MM.1S (cell line): ENCODE measurements around the gene SARS1.

ENCODE experiments used
- DNase-seq: peaks from one replicate; pipeline ENCODE4 v3.0.0-alpha.2; 2015
- H2AFZ ChIP-seq: fragments of 300-600 bp; sonication (generic); 2 replicates; pipeline ENCODE4 v1.6.0; 2016; ENCODE audit warnings: antibody characterized with exemption, low read length
- H3F3A ChIP-seq: fragments of 300-600 bp; sonication (generic); 2 replicates; pipeline ENCODE4 v1.6.1; 2016; ENCODE audit warnings: mild to moderate bottlenecking, antibody characterized with exemption, low read length, moderate library complexity, mixed read lengths; ENCODE audit not compliant: insufficient read depth
- H3K27ac ChIP-seq: fragments of 300-600 bp; sonication (generic); 2 replicates; pipeline ENCODE4 v1.5.1; 2016; ENCODE audit warnings: mild to moderate bottlenecking, low read length
- H3K27me3 ChIP-seq: fragments of 300-600 bp; sonication (generic); replicated peaks from 2 replicates; pipeline ENCODE4 v1.6.0; 2016; ENCODE audit warnings: low read length; ENCODE audit not compliant: insufficient read depth
- H3K36me3 ChIP-seq: fragments of 300-600 bp; sonication (generic); replicated peaks from 2 replicates; pipeline ENCODE4 v1.6.1; 2016; ENCODE audit warnings: mild to moderate bottlenecking, low read length, mixed read lengths; ENCODE audit not compliant: insufficient read depth
- H3K4me1 ChIP-seq: fragments of 300-600 bp; sonication (generic); 2 replicates; pipeline ENCODE4 v1.6.1; 2016; ENCODE audit warnings: low read length, mixed read lengths
- H3K4me2 ChIP-seq: fragments of 300-600 bp; sonication (generic); 2 replicates; pipeline ENCODE4 v1.6.0; 2016; ENCODE audit warnings: low read depth, low read length
- H3K4me3 ChIP-seq: fragments of 300-600 bp; sonication (generic); 2 replicates; pipeline ENCODE4 v1.5.1; 2016; ENCODE audit warnings: low read length, mixed read lengths
- H3K79me2 ChIP-seq: fragments of 300-600 bp; sonication (generic); 2 replicates; pipeline ENCODE4 v1.6.1; 2016; ENCODE audit warnings: mixed run types, low read length, mixed read lengths
- H3K9ac ChIP-seq: fragments of 300-600 bp; sonication (generic); 2 replicates; pipeline ENCODE4 v1.6.1; 2016; ENCODE audit warnings: low read length, mixed read lengths
- H3K9me2 ChIP-seq: fragments of 300-600 bp; sonication (generic); replicated peaks from 2 replicates; pipeline ENCODE4 v1.6.1; 2016; ENCODE audit warnings: mild to moderate bottlenecking, low read length, mixed read lengths; ENCODE audit not compliant: insufficient read depth
- H3K9me3 ChIP-seq: fragments of 300-600 bp; sonication (generic); replicated peaks from 2 replicates; pipeline ENCODE4 v1.6.1; 2016; ENCODE audit warnings: mild to moderate bottlenecking, low read length, mixed read lengths; ENCODE audit not compliant: insufficient read depth
- H4K20me1 ChIP-seq: fragments of 300-600 bp; sonication (generic); 2 replicates; pipeline ENCODE4 v1.6.1; 2016; ENCODE audit warnings: mild to moderate bottlenecking, low read length, moderate library complexity, mixed read lengths; ENCODE audit not compliant: insufficient read depth
- EZH2 ChIP-seq: fragments of 300-600 bp; sonication (generic); optimal IDR thresholded peaks from 2 replicates; pipeline ENCODE3; 2017; ENCODE audit warnings: low read depth, mild to moderate bottlenecking, antibody characterized with exemption, low read length, mixed read lengths
- EZH2phosphoT487 ChIP-seq: fragments of 300-600 bp; sonication (generic); IDR thresholded peaks from 2 replicates; pipeline ENCODE4 v1.6.1; 2018; ENCODE audit warnings: antibody characterized with exemption, low read length
- TF ChIP-seq, protein P1 (sequence below): fragments of 300-600 bp; sonication (generic); IDR thresholded peaks from 2 replicates; pipeline ENCODE4 v1.5.1; 2016; ENCODE audit warnings: antibody characterized with exemption, low read length, mixed read lengths

The SARS1 gene

DNA sequence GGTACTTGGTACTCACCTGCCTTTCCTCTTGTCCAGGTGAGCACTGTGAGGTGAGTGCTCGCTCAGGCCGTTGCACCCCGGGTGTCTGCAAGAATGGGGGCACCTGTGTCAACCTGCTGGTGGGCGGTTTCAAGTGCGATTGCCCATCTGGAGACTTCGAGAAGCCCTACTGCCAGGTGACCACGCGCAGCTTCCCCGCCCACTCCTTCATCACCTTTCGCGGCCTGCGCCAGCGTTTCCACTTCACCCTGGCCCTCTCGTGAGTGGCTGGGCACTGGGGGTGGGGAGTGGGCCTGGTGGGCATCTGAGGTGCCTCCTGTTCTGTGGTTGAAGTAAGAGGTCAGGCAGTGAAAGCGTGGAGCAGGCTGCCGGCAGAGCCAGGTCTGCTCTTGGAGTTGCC lies 47.3 kb downstream of the SARS1 start:
- DNase-seq, result no peak
- Histone ChIP-seq H3K27me3 (no peaks in the 10 kb centered on the region), H3K79me2 (no peaks in the 10 kb centered on the region), H3K9ac (no peak overlapping the region), H2AFZ (no peak overlapping the region), H3K9me2 (no peaks in the 10 kb centered on the region), H3K27ac (no peak overlapping the region), H3K36me3 (no peaks in the 10 kb centered on the region), H3K9me3 (no peaks in the 10 kb centered on the region), H3F3A (no peaks in the 10 kb centered on the region), H4K20me1 (no peaks in the 10 kb centered on the region), H3K4me1 (no peaks in the 10 kb centered on the region), H3K4me3 (no peak overlapping the region), H3K4me2 (no peak overlapping the region)
- TF ChIP-seq EZH2 (no peak), EZH2phosphoT487 (no peak)
- TF ChIP-seq, protein P1, sequence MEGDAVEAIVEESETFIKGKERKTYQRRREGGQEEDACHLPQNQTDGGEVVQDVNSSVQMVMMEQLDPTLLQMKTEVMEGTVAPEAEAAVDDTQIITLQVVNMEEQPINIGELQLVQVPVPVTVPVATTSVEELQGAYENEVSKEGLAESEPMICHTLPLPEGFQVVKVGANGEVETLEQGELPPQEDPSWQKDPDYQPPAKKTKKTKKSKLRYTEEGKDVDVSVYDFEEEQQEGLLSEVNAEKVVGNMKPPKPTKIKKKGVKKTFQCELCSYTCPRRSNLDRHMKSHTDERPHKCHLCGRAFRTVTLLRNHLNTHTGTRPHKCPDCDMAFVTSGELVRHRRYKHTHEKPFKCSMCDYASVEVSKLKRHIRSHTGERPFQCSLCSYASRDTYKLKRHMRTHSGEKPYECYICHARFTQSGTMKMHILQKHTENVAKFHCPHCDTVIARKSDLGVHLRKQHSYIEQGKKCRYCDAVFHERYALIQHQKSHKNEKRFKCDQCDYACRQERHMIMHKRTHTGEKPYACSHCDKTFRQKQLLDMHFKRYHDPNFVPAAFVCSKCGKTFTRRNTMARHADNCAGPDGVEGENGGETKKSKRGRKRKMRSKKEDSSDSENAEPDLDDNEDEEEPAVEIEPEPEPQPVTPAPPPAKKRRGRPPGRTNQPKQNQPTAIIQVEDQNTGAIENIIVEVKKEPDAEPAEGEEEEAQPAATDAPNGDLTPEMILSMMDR, result no peak

DNA sequence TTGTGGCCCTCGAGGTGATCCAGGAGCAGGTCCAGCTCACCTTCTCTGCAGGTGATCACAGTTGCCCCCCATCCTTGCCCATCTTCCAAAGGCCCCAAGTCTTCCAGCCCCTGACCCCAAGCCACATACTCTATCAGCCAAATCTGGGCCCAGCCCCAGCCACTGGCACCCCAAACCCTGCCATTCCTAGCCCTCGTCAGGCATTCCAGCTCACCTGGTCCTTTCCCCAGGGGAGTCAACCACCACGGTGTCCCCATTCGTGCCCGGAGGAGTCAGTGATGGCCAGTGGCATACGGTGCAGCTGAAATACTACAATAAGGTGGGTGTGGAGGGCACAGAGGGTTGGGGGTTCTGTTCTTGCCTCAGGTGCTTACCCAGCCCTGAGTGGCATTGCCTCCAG lies 47.9 kb downstream of the SARS1 start:
- Histone ChIP-seq H3F3A (no peaks in the 10 kb centered on the region), H3K9me3 (no peaks in the 10 kb centered on the region), H3K4me3 (no peak overlapping the region), H3K27ac (no peak overlapping the region), H3K9ac (no peak overlapping the region), H3K4me1 (no peaks in the 10 kb centered on the region), H4K20me1 (no peaks in the 10 kb centered on the region), H2AFZ (no peak overlapping the region), H3K36me3 (no peaks in the 10 kb centered on the region), H3K4me2 (no peak overlapping the region), H3K27me3 (no peaks in the 10 kb centered on the region), H3K9me2 (no peaks in the 10 kb centered on the region), H3K79me2 (no peaks in the 10 kb centered on the region)
- TF ChIP-seq EZH2phosphoT487, result no peak
- TF ChIP-seq, protein P1, result no peak
- TF ChIP-seq EZH2, result no peak
- no peak for DNase-seq

DNA sequence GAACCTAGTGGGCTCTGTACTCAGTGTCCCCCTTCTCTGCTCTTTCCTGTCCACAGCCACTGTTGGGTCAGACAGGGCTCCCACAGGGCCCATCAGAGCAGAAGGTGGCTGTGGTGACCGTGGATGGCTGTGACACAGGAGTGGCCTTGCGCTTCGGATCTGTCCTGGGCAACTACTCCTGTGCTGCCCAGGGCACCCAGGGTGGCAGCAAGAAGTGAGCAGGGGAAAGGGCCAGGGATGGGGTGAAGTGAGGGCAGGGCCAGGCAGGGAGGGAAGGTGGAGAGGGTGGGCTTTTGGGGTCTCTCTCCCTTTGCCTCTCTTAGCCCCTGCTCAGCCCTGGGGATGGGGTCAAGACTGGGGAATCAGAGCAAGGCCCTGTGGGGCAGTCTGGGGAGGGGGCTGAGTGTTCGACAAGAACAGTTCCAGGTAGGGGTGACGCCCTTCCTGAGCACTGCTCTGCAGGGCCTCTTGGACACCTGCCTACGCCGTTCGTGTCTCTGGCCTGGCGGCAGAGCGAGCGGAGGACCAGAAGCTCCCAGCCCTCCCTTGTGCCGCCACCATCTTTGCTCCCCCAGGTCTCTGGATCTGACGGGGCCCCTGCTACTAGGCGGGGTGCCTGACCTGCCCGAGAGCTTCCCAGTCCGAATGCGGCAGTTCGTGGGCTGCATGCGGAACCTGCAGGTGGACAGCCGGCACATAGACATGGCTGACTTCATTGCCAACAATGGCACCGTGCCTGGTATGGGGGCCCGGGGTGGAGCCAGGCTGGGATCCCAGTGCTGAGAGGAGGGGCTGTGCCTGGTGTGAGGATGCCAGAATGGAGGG lies 48.7 kb downstream of the SARS1 start:
- Histone ChIP-seq H3K27me3 (no peaks in the 10 kb centered on the region), H3K9me2 (no peaks in the 10 kb centered on the region), H3K9ac (no peak overlapping the region), H4K20me1 (no peaks in the 10 kb centered on the region), H2AFZ (no peak overlapping the region), H3K9me3 (no peaks in the 10 kb centered on the region), H3K36me3 (no peaks in the 10 kb centered on the region), H3K27ac (no peak overlapping the region), H3K79me2 (no peaks in the 10 kb centered on the region), H3K4me1 (no peaks in the 10 kb centered on the region), H3K4me3 (no peak overlapping the region), H3K4me2 (no peak overlapping the region), H3F3A (no peaks in the 10 kb centered on the region)
- no peak for TF ChIP-seq EZH2phosphoT487
- DNase-seq, result no peak

DNA sequence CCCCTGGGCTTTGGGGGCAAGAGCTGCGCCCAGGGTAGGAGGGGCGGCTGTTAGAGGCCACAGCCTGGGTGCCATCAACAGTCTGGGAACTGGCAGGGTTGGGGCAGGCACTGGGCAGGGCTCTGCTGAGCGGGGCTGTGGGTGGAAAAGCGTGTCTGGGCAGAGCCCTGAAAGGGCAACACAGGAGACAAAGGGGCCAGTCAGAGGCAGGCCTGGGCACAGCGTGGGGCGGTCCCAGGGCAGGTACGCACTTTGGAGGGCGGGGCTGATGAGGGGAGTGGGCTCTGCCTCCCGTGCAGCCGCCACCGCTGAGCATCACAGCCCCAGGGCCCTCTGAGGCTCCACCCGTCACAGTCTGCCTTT lies 49.5 kb downstream of the SARS1 start:
- no peak for DNase-seq
- no peak overlapping the region for H3K4me2 ChIP-seq
- no peak overlapping the region for H3K27ac ChIP-seq
- no peaks in the 10 kb centered on the region for H3K9me3 ChIP-seq
- no peaks in the 10 kb centered on the region for H4K20me1 ChIP-seq
- no peaks in the 10 kb centered on the region for H3K4me1 ChIP-seq
- H2AFZ ChIP-seq, result no peak overlapping the region
- H3K4me3 ChIP-seq, result no peak overlapping the region
- TF ChIP-seq EZH2phosphoT487, result no peak
- TF ChIP-seq EZH2, result no peak
- TF ChIP-seq, protein P1, result no peak
- H3K27me3 ChIP-seq, result no peaks in the 10 kb centered on the region
- H3F3A ChIP-seq, result no peaks in the 10 kb centered on the region
- no peaks in the 10 kb centered on the region for H3K36me3 ChIP-seq
- H3K9ac ChIP-seq, result no peak overlapping the region
- H3K9me2 ChIP-seq, result no peaks in the 10 kb centered on the region
- H3K79me2 ChIP-seq, result no peaks in the 10 kb centered on the region
